HG02571 (cell line): ENCODE measurements around the gene UMOD.

Experiments used
- ATAC-seq: cut with Tn5 transposase; IDR thresholded peaks from one replicate; pipeline ENCODE4 v1.9.1; 2021; ENCODE audit warnings: mild to moderate bottlenecking, moderate library complexity; ENCODE audit not compliant: unreplicated experiment

UMOD gene

DNA sequence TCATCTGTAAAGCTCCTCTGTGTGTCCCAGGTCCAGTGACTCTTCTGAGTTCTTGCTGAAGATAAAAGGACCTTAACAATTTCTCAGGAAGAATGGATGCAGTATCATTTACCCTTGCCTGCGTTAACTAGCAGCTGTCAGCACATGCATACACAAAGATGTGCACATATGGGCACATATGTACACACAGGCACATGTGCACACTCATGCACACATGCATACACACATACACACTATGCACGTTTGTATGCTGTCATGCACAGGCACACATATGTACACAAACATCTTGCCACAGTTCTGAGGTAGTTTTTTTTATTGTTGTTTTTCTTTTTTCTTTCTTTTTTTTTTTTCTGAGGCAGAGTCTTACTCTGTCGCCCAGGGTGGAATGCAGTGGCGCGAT lies 50.1 kb downstream of the UMOD start:
- ATAC-seq = no peak

DNA sequence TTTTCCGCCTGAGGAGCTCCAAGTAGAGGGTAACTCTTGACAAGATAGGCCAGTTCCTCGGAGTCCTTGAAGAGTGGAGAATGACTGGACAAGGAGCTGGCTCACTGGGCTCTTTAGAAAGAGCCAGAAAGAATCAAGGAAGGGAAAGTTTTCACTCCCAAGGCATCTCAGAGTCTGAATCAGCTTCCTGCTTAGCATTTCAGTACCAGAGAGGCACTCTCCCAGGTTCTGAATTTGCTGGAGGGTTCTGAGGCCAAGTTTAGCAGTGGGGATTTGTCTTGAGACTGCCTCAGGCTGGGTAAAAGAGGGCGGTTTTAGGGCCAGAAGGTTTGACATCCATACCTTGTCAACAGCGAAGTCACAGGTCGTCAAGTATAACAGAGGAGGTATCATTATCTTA lies 50.7 kb downstream of the UMOD start:
- ATAC-seq = no peak

DNA sequence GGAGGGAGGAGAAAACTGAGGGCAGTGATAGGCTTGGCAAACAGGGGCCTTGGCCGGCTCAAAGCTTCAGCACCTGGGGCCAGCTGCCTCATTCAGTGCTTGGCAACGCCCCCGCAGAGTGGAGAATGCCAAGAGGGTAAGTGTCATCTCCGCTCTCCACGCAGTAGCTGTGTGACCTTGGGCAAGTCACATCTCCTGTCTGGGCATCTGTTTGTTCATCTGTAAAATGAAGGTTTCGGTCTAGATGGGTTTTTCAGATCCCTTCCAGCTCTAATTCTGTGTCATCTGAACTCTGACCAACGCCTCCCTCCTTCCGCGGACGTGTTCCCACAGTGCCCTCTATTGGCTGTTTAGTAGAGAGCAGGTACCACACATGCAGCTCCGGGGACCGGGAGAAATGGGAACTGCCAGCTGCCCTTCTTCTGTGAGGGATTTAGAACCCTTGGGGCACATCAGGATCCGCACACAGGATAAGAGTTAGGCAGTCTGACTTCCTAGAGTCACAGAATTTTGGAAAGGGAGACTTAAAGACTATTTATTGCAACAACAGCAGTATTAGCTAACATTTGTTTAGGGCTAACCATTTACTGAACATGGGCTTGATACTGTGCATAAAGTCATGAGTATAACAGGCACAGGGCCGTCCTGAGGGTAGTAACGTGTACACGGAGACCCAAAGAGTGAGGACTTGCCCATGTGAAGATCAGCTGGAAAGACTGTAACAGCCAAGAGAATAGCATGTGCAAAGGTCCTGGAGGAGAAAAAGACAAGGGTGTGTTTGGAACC lies 52.0 kb downstream of the UMOD start:
- no peak for ATAC-seq

DNA sequence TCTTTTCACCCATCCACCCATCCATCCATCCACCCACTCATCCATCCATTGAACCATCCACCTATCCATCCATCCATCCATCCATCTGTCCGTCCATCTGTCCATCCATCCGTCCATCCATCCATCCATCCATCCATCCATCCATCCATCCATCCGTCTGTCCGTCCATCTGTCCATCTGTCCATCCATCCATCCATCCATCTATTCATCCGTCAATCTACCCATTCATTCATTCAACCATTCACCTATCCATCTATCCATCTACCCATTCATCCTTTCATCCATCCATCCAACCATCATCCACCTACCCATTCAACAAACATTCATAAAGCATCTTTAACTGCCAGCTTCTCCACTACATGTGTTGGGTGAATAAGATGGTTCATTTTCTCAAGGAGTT lies 54.1 kb downstream of the UMOD start:
- ATAC-seq = no peak

GRCh38 chr16:20291208-20292206 lies 61.0 kb downstream of the UMOD start:
- no peak for ATAC-seq

DNA sequence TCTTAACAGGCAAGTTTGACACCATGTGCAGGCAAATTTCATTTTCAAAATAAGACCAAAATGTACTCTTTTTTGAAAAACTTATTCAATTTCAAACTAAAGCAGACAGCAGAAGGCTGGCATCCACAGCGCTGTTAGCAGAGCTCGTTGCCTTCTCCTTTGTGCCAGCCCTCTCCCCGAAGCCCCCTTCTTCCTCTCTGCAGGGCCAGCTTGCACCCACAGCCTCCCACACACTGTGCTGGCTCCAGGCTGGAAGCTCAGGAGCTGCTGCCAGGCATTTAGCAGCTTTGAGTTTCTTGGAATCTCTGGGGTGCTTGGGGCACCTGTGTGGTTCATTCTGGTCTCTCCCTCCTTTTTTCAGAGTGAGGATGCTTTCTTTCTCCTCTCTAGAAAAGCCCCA lies 62.9 kb downstream of the UMOD start:
- no peak for ATAC-seq

DNA sequence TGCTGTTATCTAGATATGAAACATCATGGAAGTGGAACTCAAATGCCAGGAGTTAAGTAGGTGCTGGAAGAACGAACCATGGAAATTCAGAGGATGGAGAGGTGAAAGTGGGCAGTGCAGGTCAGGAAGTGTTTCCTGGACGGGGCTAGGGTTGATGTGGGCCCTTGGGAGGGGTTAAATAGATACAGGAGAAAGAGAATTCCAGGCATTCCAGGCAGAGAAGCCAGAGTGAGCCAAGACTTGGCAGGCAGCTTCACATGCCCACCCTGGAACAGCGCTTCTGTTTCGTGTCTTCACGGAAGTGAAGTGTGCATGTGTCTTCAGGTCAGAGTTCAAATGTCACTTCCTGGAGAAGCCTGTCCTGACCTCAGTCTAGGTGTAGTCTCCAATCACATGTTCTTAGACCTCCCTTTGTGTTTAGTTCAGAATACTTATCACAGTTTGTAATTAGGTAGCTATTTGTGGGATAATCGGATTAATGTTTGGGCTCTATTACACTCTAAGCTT lies 66.5 kb downstream of the UMOD start:
- no peak for ATAC-seq
